GM12878 (cell line): Measurements from ENCODE around the gene ANKIB1. TPM values are rescaled to one million over a fixed set of nuclear protein-coding genes. Genes with fewer than 3 reads are reported as not detected.

Source experiments
- ATAC-seq: fragments of 200-7000 bp; cut with Tn5 transposase; 3 replicates; pipeline ENCODE4 v1.9.1; 2020; ENCODE audit warnings: mild to moderate bottlenecking, moderate library complexity
- BruUV-seq: library from RNA; stranded (reverse); fragments of 400-500 nt; replicated peaks from 2 replicates; lab custom pipeline; 2021; lab: Mats Ljungman, UMichigan
- CTCF ChIA-PET: fragments of 300-600 bp; sonication (Branson Sonifier 250); formaldehyde crosslinking; extraction: SDS; loops from one replicate; lab custom pipeline; 2021; ENCODE audit warnings: inconsistent platforms; lab: Yijun Ruan, JAX
- POLR2A ChIA-PET: fragments of 350-600 bp; formaldehyde crosslinking; extraction: SDS; loops from one replicate; lab custom pipeline; 2021; ENCODE audit warnings: inconsistent platforms; lab: Charles Lee
- RAD21 ChIA-PET: fragments of 300-600 bp; sonication (Branson Sonifier 250); formaldehyde crosslinking; loops from one replicate; lab custom pipeline; 2023; ENCODE audit warnings: antibody characterized with exemption; ENCODE audit not compliant: unreplicated experiment; lab: Charles Lee
- SMC1A ChIA-PET: fragments of 300-600 bp; sonication (Branson Sonifier 250); formaldehyde crosslinking; loops from one replicate; lab custom pipeline; 2023; ENCODE audit not compliant: unreplicated experiment, uncharacterized antibody; lab: Charles Lee
- DNase-seq: peaks from one replicate; pipeline ENCODE4 v3.0.0-alpha.2; 2011; ENCODE audit warnings: low read depth, low spot score
- FAIRE-seq: peaks from 3 replicates; lab custom pipeline; 2011; peaks lifted over from hg19 to GRCh38; lab: Jason Lieb, UNC
- H2AFZ ChIP-seq: 2 replicates; pipeline ENCODE4 v1.6.0; 2011; ENCODE audit warnings: low read depth, low read length, control low read depth; ENCODE audit not compliant: control insufficient read depth
- H3K27ac ChIP-seq: 2 replicates; pipeline ENCODE4 v1.5.1; 2011; ENCODE audit warnings: control low read depth; ENCODE audit not compliant: control insufficient read depth, insufficient read depth
- H3K27me3 ChIP-seq, 2 experiments: replicated peaks in 1 of 2; 2 replicates each; pipeline versions ENCODE4 v1.6.0 to v1.6.1; 2011; ENCODE audit warnings: low read length in 1 of 2; ENCODE audit not compliant: control insufficient read depth in 2 of 2, insufficient read depth in 2 of 2
- H3K36me3 ChIP-seq, 2 experiments: 2 replicates each; pipeline ENCODE4 v1.5.1; 2011; ENCODE audit warnings: low read length in 1 of 2; ENCODE audit not compliant: control insufficient read depth in 2 of 2, insufficient read depth in 2 of 2
- H3K4me1 ChIP-seq: 2 replicates; pipeline ENCODE4 v1.6.1; 2011; ENCODE audit warnings: mild to moderate bottlenecking, low read length, moderate library complexity, mixed read lengths; ENCODE audit not compliant: control insufficient read depth, insufficient read depth
- H3K4me2 ChIP-seq: 2 replicates; pipeline ENCODE4 v1.6.0; 2011; ENCODE audit warnings: control low read depth; ENCODE audit not compliant: control insufficient read depth, insufficient read depth
- H3K4me3 ChIP-seq: fragments of 200-600 bp; sonication (generic); 2 replicates; pipeline ENCODE4 v1.5.1; 2016
- H3K79me2 ChIP-seq: 2 replicates; pipeline ENCODE4 v1.6.0; 2011; ENCODE audit warnings: low read length; ENCODE audit not compliant: control insufficient read depth, insufficient read depth
- H3K9ac ChIP-seq: 2 replicates; pipeline ENCODE4 v1.8.0; 2011; ENCODE audit warnings: low read length, control low read depth, mixed read lengths; ENCODE audit not compliant: control insufficient read depth, insufficient read depth
- H3K9me3 ChIP-seq: replicated peaks from 3 replicates; pipeline ENCODE4 v1.5.1; 2011; ENCODE audit warnings: mild to moderate bottlenecking, low read length; ENCODE audit not compliant: control insufficient read depth, insufficient read depth
- H4K20me1 ChIP-seq: 2 replicates; pipeline ENCODE4 v1.6.0; 2011; ENCODE audit not compliant: control insufficient read depth, insufficient read depth
- BMI1 ChIP-seq: fragments of 450-650 bp; IDR thresholded peaks from 2 replicates; pipeline ENCODE4 v1.6.1; 2016; ENCODE audit warnings: mild to moderate bottlenecking, moderate library complexity, borderline replicate concordance
- CHD2 ChIP-seq: IDR thresholded peaks from 2 replicates; pipeline ENCODE4 v1.6.1; 2011; ENCODE audit warnings: low read depth, low read length, improper control_type of control experiment, borderline replicate concordance
- EGR1 ChIP-seq, 2 experiments: IDR thresholded peaks; 1 replicate in 1 of 2; 2 replicates in 1 of 2; pipeline ENCODE4 v1.6.1; 2011 to 2012; ENCODE audit warnings: low read depth in 2 of 2, low read length in 2 of 2, borderline replicate concordance in 1 of 2, mild to moderate bottlenecking in 1 of 2, moderate library complexity in 1 of 2
- EP300 ChIP-seq, 2 experiments: fragments of 150-350 bp in 1 of 2; IDR thresholded peaks; 2 replicates each; pipeline ENCODE4 v1.6.1; 2011 to 2012; ENCODE audit warnings: low read depth in 2 of 2, low read length in 2 of 2, borderline replicate concordance in 1 of 2, improper control_type of control experiment in 1 of 2, inconsistent platforms in 1 of 2; ENCODE audit not compliant: control insufficient read depth in 1 of 2
- EZH2 ChIP-seq: IDR thresholded peaks from 2 replicates; pipeline ENCODE4 v1.6.1; 2012; ENCODE audit warnings: low read depth, mild to moderate bottlenecking, control low read depth, inconsistent platforms, low read length, borderline replicate concordance; ENCODE audit not compliant: control insufficient read depth
- FOS ChIP-seq: IDR thresholded peaks from 3 replicates; pipeline ENCODE4 v1.6.1; 2011; ENCODE audit warnings: borderline replicate concordance; ENCODE audit not compliant: insufficient read length; ENCODE audit errors: extremely low read depth
- HDAC6 ChIP-seq: fragments of 200-600 bp; sonication (generic); IDR thresholded peaks from one replicate; pipeline ENCODE4 v1.8.0; 2017; ENCODE audit warnings: antibody characterized with exemption; ENCODE audit not compliant: unreplicated experiment
- KDM1A ChIP-seq: fragments of 200-600 bp; sonication (generic); IDR thresholded peaks from 2 replicates; pipeline ENCODE4 v1.6.1; 2016; ENCODE audit warnings: borderline replicate concordance
- MEF2B ChIP-seq: fragments of 450-650 bp; IDR thresholded peaks from 2 replicates; pipeline ENCODE4 v1.6.1; 2018; ENCODE audit warnings: mild to moderate bottlenecking, moderate library complexity; ENCODE audit not compliant: partially characterized antibody, poor library complexity, severe bottlenecking
- NBN ChIP-seq: fragments of 450-650 bp; IDR thresholded peaks from 2 replicates; pipeline ENCODE4 v1.6.1; 2016
- NR2C2 ChIP-seq: IDR thresholded peaks from 2 replicates; pipeline ENCODE4 v1.6.1; 2011; ENCODE audit warnings: borderline replicate concordance, low read depth; ENCODE audit not compliant: control insufficient read depth, insufficient read length
- RCOR1 ChIP-seq: conservative IDR thresholded peaks from 2 replicates; pipeline ENCODE4 v1.6.1; 2012; ENCODE audit warnings: low read depth, low read length, improper control_type of control experiment
- SPI1 ChIP-seq: IDR thresholded peaks from 2 replicates; pipeline ENCODE4 v1.6.1; 2011; ENCODE audit warnings: low read depth, mild to moderate bottlenecking, low read length, moderate library complexity, borderline replicate concordance; ENCODE audit not compliant: insufficient read depth
- TCF12 ChIP-seq: IDR thresholded peaks from 2 replicates; pipeline ENCODE4 v1.6.1; 2011; ENCODE audit warnings: low read depth, mild to moderate bottlenecking, low read length
- ZNF384 ChIP-seq: IDR thresholded peaks from 2 replicates; pipeline ENCODE4 v1.6.1; 2012; ENCODE audit warnings: low read depth, mild to moderate bottlenecking, low read length, improper control_type of control experiment, borderline replicate concordance
- WGBS: methylation state at CpG from one replicate; pipeline ENCODE4 v1.1.6; 2016; ENCODE audit warnings: low lambda C conversion rate; ENCODE audit not compliant: insufficient replicate concordance, insufficient coverage; ENCODE audit errors: missing lambda C conversion rate; 5-methylcytosine and 5-hydroxymethylcytosine counted together
- in situ Hi-C: fragments of 300-500 bp; cut with MboI; formaldehyde crosslinking; loops from 9 replicates; pipeline ENCODE4 v1.14.3; 2018; ENCODE audit warnings: mixed read lengths
- intact Hi-C: fragments of 100-400 bp; cut with micrococcal nuclease; formaldehyde crosslinking; loops from one replicate; pipeline ENCODE4 v1.14.2; 2022; ENCODE audit not compliant: unreplicated experiment
- polyA plus RNA-seq, 11 experiments: library from polyadenylated mRNA; depleted of rRNA in 4 of 11; unstranded in 6 of 11; stranded (reverse) in 5 of 11; fragments of >200 nt; fragmentation: Nextera tagmentation in 4 of 11; fragmentation: Illumina TruSeq in 1 of 11; extraction: Ambion mirVana in 4 of 11; extraction: Trizol in 1 of 11; gene quantifications; 1 replicate in 1 of 11; 2 replicates in 10 of 11; pipeline versions ENCODE4 v1.2.1 to v1.2.3, GENCODE V29; 2011 to 2016; ENCODE audit warnings: inconsistent platforms in 2 of 11, missing spikeins in 2 of 11, low read depth in 1 of 11
- total RNA-seq, 4 experiments: library from RNA; depleted of rRNA in 3 of 4; stranded (reverse); fragments of >200 nt in 3 of 4; fragmentation: Illumina TruSeq in 1 of 4; extraction: Trizol in 1 of 4; gene quantifications; 2 replicates each; pipeline versions ENCODE4 v1.2.1 to v1.2.3, GENCODE V29; 2013 to 2021
- TF ChIP-seq, protein P1 (sequence below): IDR thresholded peaks from 2 replicates; pipeline ENCODE4 v1.6.1; 2012; ENCODE audit warnings: low read depth, low read length, improper control_type of control experiment
- TF ChIP-seq, protein P2 (sequence below): IDR thresholded peaks from 2 replicates; pipeline ENCODE4 v1.6.1; 2011; ENCODE audit warnings: low read depth, low read length, improper control_type of control experiment, borderline replicate concordance
- TF ChIP-seq, protein P3 (sequence below): fragments of 450-650 bp; IDR thresholded peaks from 2 replicates; pipeline ENCODE4 v1.6.1; 2016; ENCODE audit warnings: mild to moderate bottlenecking, moderate library complexity, borderline replicate concordance

ANKIB1 gene
- total and polyA plus RNA-seq, 10 of the 15 experiments (the other 5 are each of a cell fraction or from before 2014, with no cell fraction given): 9.0 to 54.0 (median 21.9) TPM

DNA sequence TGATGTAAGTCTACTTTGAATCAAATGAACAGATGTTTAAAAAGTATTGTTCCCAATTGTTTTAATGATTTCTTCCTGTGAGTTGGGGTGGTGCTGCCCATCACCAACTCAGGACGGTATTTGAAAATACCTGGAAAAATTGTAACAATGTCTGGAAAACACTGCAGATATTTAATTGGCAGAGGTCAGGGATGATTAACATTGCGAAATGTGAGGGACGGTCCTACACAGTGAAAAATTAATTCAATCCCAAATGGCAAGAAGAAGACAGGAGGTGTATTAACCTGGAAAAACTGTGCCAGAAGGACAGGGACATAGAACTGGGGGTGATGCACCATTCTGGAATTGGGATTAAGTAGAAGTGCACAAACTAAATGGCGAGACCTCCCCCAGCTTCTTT lies 29.6 kb downstream of the ANKIB1 start:
- Histone ChIP-seq H3K27me3 (no peaks in the 10 kb centered on the region), H4K20me1 (no peaks in the 10 kb centered on the region), H3K4me3 (no peak overlapping the region), H3K9me3 (peaks cover 3% of the 10 kb centered on the region; the same call in 2 of the 3 replicates), H3K27ac (no peak overlapping the region), H3K4me1 (peaks cover 10% of the 10 kb centered on the region; the same call in 1 of the 2 replicates), H3K9ac (no peak overlapping the region), H3K79me2 (peaks cover 33% of the 10 kb centered on the region), H3K4me2 (no peak overlapping the region), H2AFZ (no peak overlapping the region), H3K36me3 (no peaks in the 10 kb centered on the region; a peak in 1 of 4 replicates)
- WGBS: 100% methylated on average over 4 of the region's 4 CpGs
- intact Hi-C loops (no loop called here), in situ Hi-C loops (no loop called here)
- ATAC-seq (no peak), DNase-seq (no peak), FAIRE-seq (no peak)
- ChIA-PET CTCF (interaction anchor here (0.7 to 1.9 kb wide), 2 partner anchors 10 to 11 kb away, joined by 5 to 7 read pairs; no protein-coding TSS in a partner anchor), POLR2A (interaction anchor here (0.5 kb wide), 1 partner anchor 335 kb away, joined by 5 read pairs; the partner anchor contains the start of gene AKAP9), RAD21 (no interaction called here), SMC1A (interaction anchor here (1.5 to 2.1 kb wide), 2 partner anchors 14 to 15 kb away, joined by 5 read pairs; no protein-coding TSS in a partner anchor)
- BruUV-seq: no TSS peak
- TF ChIP-seq RCOR1 (no peak), BMI1 (no peak), ZNF384 (no peak), CHD2 (no peak), EGR1 (IDR thresholded peaks at IDR 0.05; ENCODE audit: borderline replicate concordance in 1 of 2, low read depth in 2 of 2, low read length in 2 of 2) (no peak), MEF2B (no peak), NBN (no peak), TCF12 (no peak), EP300 (IDR thresholded peaks at IDR 0.05; ENCODE audit: borderline replicate concordance in 1 of 2, control insufficient read depth in 1 of 2, low read depth in 2 of 2, low read length in 2 of 2) (no peak), EZH2 (no peak), HDAC6 (no peak), SPI1 (no peak), KDM1A (no peak), FOS (no peak), NR2C2 (no peak)
- TF ChIP-seq, protein P1, sequence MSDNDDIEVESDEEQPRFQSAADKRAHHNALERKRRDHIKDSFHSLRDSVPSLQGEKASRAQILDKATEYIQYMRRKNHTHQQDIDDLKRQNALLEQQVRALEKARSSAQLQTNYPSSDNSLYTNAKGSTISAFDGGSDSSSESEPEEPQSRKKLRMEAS: no peak
- TF ChIP-seq, protein P2, sequence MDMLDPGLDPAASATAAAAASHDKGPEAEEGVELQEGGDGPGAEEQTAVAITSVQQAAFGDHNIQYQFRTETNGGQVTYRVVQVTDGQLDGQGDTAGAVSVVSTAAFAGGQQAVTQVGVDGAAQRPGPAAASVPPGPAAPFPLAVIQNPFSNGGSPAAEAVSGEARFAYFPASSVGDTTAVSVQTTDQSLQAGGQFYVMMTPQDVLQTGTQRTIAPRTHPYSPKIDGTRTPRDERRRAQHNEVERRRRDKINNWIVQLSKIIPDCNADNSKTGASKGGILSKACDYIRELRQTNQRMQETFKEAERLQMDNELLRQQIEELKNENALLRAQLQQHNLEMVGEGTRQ: no peak
- TF ChIP-seq, protein P3, sequence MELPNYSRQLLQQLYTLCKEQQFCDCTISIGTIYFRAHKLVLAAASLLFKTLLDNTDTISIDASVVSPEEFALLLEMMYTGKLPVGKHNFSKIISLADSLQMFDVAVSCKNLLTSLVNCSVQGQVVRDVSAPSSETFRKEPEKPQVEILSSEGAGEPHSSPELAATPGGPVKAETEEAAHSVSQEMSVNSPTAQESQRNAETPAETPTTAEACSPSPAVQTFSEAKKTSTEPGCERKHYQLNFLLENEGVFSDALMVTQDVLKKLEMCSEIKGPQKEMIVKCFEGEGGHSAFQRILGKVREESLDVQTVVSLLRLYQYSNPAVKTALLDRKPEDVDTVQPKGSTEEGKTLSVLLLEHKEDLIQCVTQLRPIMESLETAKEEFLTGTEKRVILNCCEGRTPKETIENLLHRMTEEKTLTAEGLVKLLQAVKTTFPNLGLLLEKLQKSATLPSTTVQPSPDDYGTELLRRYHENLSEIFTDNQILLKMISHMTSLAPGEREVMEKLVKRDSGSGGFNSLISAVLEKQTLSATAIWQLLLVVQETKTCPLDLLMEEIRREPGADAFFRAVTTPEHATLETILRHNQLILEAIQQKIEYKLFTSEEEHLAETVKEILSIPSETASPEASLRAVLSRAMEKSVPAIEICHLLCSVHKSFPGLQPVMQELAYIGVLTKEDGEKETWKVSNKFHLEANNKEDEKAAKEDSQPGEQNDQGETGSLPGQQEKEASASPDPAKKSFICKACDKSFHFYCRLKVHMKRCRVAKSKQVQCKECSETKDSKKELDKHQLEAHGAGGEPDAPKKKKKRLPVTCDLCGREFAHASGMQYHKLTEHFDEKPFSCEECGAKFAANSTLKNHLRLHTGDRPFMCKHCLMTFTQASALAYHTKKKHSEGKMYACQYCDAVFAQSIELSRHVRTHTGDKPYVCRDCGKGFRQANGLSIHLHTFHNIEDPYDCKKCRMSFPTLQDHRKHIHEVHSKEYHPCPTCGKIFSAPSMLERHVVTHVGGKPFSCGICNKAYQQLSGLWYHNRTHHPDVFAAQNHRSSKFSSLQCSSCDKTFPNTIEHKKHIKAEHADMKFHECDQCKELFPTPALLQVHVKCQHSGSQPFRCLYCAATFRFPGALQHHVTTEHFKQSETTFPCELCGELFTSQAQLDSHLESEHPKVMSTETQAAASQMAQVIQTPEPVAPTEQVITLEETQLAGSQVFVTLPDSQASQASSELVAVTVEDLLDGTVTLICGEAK: no peak
